Neutrophil (primary cell): ENCODE measurements around the gene HACE1.

Source experiments
- H3K27ac ChIP-seq: fragments of 200-600 bp; sonication (generic); 2 replicates; pipeline ENCODE4 v1.5.1; 2016; ENCODE audit warnings: mild to moderate bottlenecking, moderate library complexity
- H3K27me3 ChIP-seq: fragments of 200-600 bp; sonication (generic); 2 replicates; pipeline ENCODE4 v1.6.0; 2016; ENCODE audit warnings: mild to moderate bottlenecking
- H3K36me3 ChIP-seq: fragments of 200-600 bp; sonication (generic); 2 replicates; pipeline ENCODE4 v1.5.1; 2017
- H3K4me1 ChIP-seq, 2 experiments: fragments of 200-600 bp in 1 of 2; sonication (generic) in 1 of 2; 1 replicate in 1 of 2; 2 replicates in 1 of 2; pipeline versions ENCODE4 v1.5.1 to v1.6.1; 2013 to 2016; ENCODE audit warnings: low read depth in 1 of 2, low read length in 1 of 2, mild to moderate bottlenecking in 1 of 2, moderate library complexity in 1 of 2; ENCODE audit not compliant: control insufficient read depth in 1 of 2, insufficient read depth in 1 of 2
- H3K4me3 ChIP-seq, 2 experiments: fragments of 200-600 bp in 1 of 2; sonication (generic) in 1 of 2; 1 replicate in 1 of 2; 2 replicates in 1 of 2; pipeline ENCODE4 v1.5.1; 2013 to 2016; ENCODE audit warnings: low read depth in 1 of 2, low read length in 1 of 2, mild to moderate bottlenecking in 1 of 2, moderate library complexity in 1 of 2
- H3K9me3 ChIP-seq: fragments of 200-600 bp; sonication (generic); 2 replicates; pipeline ENCODE4 v1.5.1; 2016
- CTCF ChIP-seq: fragments of 200-600 bp; sonication (generic); IDR thresholded peaks from 2 replicates; pipeline ENCODE4 v1.5.1; 2016; ENCODE audit warnings: antibody characterized with exemption

Gene HACE1

GRCh38 chr6:104682722-104683643 is 176.7 kb downstream of the HACE1 start:
- no peaks in the 10 kb centered on the region for H3K9me3 ChIP-seq
- TF ChIP-seq CTCF = peak; percentile 65
- no peaks in the 10 kb centered on the region for H3K27me3 ChIP-seq
- no peak overlapping the region for H3K27ac ChIP-seq
- no peaks in the 10 kb centered on the region for H3K36me3 ChIP-seq
- no peak overlapping the region for H3K4me3 ChIP-seq
- peaks cover 14 to 24% of the 10 kb centered on the region in 2 experiments for H3K4me1 ChIP-seq

GRCh38 chr6:104680539-104680938 is 179.2 kb downstream of the HACE1 start:
- H3K9me3 ChIP-seq = no peaks in the 10 kb centered on the region
- no peak overlapping the region for H3K27ac ChIP-seq
- no peak for TF ChIP-seq CTCF
- H3K4me1 ChIP-seq = peaks cover 14 to 24% of the 10 kb centered on the region in 2 experiments
- no peak overlapping the region for H3K4me3 ChIP-seq
- no peaks in the 10 kb centered on the region for H3K36me3 ChIP-seq
- no peaks in the 10 kb centered on the region for H3K27me3 ChIP-seq

GRCh38 chr6:104679971-104680370 is 179.7 kb downstream of the HACE1 start:
- peaks cover 14 to 24% of the 10 kb centered on the region in 2 experiments for H3K4me1 ChIP-seq
- TF ChIP-seq CTCF = no peak
- H3K27me3 ChIP-seq = no peaks in the 10 kb centered on the region
- H3K9me3 ChIP-seq = no peaks in the 10 kb centered on the region
- H3K4me3 ChIP-seq = no peak overlapping the region
- no peak overlapping the region for H3K27ac ChIP-seq
- no peaks in the 10 kb centered on the region for H3K36me3 ChIP-seq
